HUES64 (cell line): Measurements from ENCODE around the gene GPATCH8.

Source experiments
- H3K27ac ChIP-seq: 2 replicates; pipeline ENCODE4 v1.7.0; 2013; ENCODE audit warnings: low read depth, low read length, inconsistent platforms
- H3K27me3 ChIP-seq: 2 replicates; pipeline ENCODE4 v1.6.1; 2013; ENCODE audit warnings: mild to moderate bottlenecking, low read length; ENCODE audit not compliant: insufficient read depth
- H3K36me3 ChIP-seq: 2 replicates; pipeline ENCODE4 v1.6.1; 2013; ENCODE audit warnings: mild to moderate bottlenecking, low read length; ENCODE audit not compliant: insufficient read depth
- H3K4me1 ChIP-seq: 2 replicates; pipeline ENCODE4 v1.6.1; 2013; ENCODE audit warnings: mild to moderate bottlenecking, low read length, moderate library complexity; ENCODE audit not compliant: insufficient read depth
- H3K4me3 ChIP-seq: 2 replicates; pipeline ENCODE4 v1.5.1; 2013; ENCODE audit warnings: mild to moderate bottlenecking, low read length, moderate library complexity
- H3K9ac ChIP-seq: 2 replicates; pipeline ENCODE4 v1.6.1; 2013; ENCODE audit warnings: mild to moderate bottlenecking, low read depth, low read length
- H3K9me3 ChIP-seq: 2 replicates; pipeline ENCODE4 v1.6.1; 2013; ENCODE audit warnings: low read depth, low read length; ENCODE audit not compliant: insufficient read depth
- WGBS: fragments of 150-250, 120-280 bp; methylation state at CpG from one replicate; pipeline ENCODE4 v1.1.7; 2013; ENCODE audit warnings: missing lambda C conversion rate; 5-methylcytosine and 5-hydroxymethylcytosine counted together

The GPATCH8 gene

DNA sequence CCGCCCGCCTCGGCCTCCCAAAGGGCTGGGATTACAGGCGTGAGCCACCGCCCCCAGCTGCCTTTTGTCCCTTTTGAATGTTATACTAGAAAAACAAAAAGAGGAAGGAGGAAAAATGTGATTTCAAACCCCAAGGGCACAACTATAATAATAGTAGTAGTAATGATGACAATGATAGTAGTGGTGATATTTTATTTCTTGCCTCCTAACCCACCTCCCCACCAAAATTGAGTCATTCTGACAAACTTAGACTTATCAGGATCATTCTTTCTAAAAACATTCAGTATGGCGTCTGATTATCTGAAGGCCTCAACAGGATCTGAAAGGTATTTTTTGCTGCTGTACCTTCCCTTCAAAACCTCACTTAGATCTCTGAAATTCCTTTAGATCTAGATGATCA lies 13.6 kb downstream of the GPATCH8 start:
- no peak overlapping the region for H3K4me3 ChIP-seq

GRCh38 chr17:44487170-44487569 lies 16.0 kb downstream of the GPATCH8 start:
- H3K27ac ChIP-seq, result no peak overlapping the region
- WGBS, result 89% methylated on average over 2 of the region's 2 CpGs
- H3K27me3 ChIP-seq, result no peaks in the 10 kb centered on the region
- H3K9me3 ChIP-seq, result no peaks in the 10 kb centered on the region
- peaks cover 12% of the 10 kb centered on the region; the same call in 1 of the 2 replicates for H3K36me3 ChIP-seq
- no peak overlapping the region for H3K4me3 ChIP-seq
- H3K9ac ChIP-seq, result no peak overlapping the region
- peaks cover 8% of the 10 kb centered on the region; the same call in 1 of the 2 replicates for H3K4me1 ChIP-seq

More for the DNA sequence above, 13.6 kb downstream of the GPATCH8 start:
- Histone ChIP-seq H3K36me3 (peaks cover 12% of the 10 kb centered on the region; the same call in 1 of the 2 replicates), H3K4me1 (peaks cover 8% of the 10 kb centered on the region; the same call in 1 of the 2 replicates), H3K9ac (no peak overlapping the region), H3K27me3 (no peaks in the 10 kb centered on the region), H3K9me3 (no peaks in the 10 kb centered on the region), H3K27ac (no peak overlapping the region)
- 96% methylated on average over 6 of the region's 6 CpGs for WGBS

DNA sequence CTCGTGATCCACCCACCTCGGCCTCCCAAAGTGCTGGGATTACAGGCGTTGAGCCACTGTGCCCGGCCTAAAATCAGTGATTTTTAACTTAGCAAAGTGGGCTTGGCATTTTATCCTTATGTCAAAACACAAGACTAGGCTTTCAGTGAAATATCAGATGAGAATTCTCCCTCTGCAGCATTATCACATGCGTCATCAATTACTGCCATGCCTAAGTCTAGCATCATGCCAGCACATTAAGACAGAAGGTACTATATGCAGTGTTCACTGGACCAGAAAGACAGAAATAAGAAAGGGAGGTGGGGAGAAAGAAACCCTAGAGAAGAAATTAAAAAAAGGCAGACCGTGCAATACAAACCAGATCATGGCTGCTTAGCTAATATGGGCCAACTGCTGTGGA lies 29.8 kb downstream of the GPATCH8 start:
- Histone ChIP-seq H3K27ac (no peak overlapping the region), H3K4me3 (no peak overlapping the region), H3K36me3 (peaks cover 36% of the 10 kb centered on the region), H3K27me3 (no peaks in the 10 kb centered on the region), H3K4me1 (no peaks in the 10 kb centered on the region), H3K9me3 (no peaks in the 10 kb centered on the region), H3K9ac (no peak overlapping the region)
- WGBS, result 94% methylated on average over 6 of the region's 6 CpGs

GRCh38 chr17:44469676-44470075 lies 33.5 kb downstream of the GPATCH8 start:
- H3K36me3 ChIP-seq, result peaks cover 31% of the 10 kb centered on the region
- no peaks in the 10 kb centered on the region for H3K9me3 ChIP-seq
- no peak overlapping the region for H3K4me3 ChIP-seq
- peaks cover 7% of the 10 kb centered on the region for H3K4me1 ChIP-seq
- H3K27ac ChIP-seq, result no peak overlapping the region
- no peaks in the 10 kb centered on the region for H3K27me3 ChIP-seq
- 94% methylated on average over 2 of the region's 2 CpGs for WGBS
- no peak overlapping the region for H3K9ac ChIP-seq

- 79% methylated on average over 3 of the region's 3 CpGs for WGBS
Observed at GRCh38 chr17:44467108-44467507, 36.1 kb downstream of the GPATCH8 start.

DNA sequence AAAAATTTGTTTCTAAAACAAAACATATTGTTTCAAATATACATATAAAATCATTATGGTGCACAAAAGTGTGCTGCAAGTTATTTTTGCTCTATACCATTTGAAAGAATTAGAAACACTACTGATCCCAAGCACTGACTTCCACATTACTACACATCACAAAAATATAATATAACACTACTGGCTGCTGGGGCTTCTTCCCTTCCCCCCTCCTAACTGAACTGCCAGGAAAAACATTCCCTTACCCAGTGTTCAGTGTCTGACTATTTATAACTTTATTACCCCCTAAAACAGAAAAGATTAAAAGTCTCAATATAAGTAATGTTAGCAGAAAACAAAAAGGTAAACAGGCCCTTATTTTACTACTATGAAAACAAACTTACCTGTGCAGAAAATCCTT lies 36.9 kb downstream of the GPATCH8 start:
- Histone ChIP-seq H3K36me3 (peaks cover 25% of the 10 kb centered on the region), H3K9me3 (no peaks in the 10 kb centered on the region), H3K4me3 (no peak overlapping the region), H3K4me1 (peaks cover 7% of the 10 kb centered on the region), H3K9ac (no peak overlapping the region), H3K27ac (no peak overlapping the region), H3K27me3 (no peaks in the 10 kb centered on the region)

More at GRCh38 chr17:44467108-44467507, 36.1 kb downstream of the GPATCH8 start:
- Histone ChIP-seq H3K4me1 (peaks cover 7% of the 10 kb centered on the region), H3K9ac (no peak overlapping the region), H3K36me3 (peaks cover 29% of the 10 kb centered on the region), H3K9me3 (no peaks in the 10 kb centered on the region), H3K4me3 (no peak overlapping the region), H3K27me3 (no peaks in the 10 kb centered on the region), H3K27ac (no peak overlapping the region)

GRCh38 chr17:44465897-44466296 lies 37.3 kb downstream of the GPATCH8 start:
- Histone ChIP-seq H3K27me3 (no peaks in the 10 kb centered on the region), H3K9me3 (no peaks in the 10 kb centered on the region), H3K9ac (no peak overlapping the region), H3K36me3 (peaks cover 23% of the 10 kb centered on the region), H3K27ac (no peak overlapping the region), H3K4me1 (peaks cover 7% of the 10 kb centered on the region), H3K4me3 (no peak overlapping the region)
- WGBS, result 77% methylated on average over 2 of the region's 3 CpGs

DNA sequence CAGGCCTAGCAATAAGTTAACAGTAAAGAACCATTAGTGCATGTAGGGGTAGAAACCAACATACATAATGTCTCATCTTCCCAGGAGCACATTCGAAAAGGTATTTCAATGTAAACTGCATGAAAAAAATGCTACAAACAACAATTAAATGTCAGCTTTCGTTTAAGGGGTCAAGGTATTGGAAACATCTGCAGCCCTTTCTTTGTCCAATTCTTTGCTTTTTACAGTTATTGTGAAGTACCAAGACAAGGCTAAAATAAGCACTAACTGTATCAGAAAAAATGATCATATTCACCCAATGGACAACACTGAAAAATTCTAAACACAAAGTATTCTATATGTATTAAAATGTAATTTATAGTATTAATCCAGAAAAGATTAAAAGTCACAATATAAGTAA lies 37.9 kb downstream of the GPATCH8 start:
- WGBS, result 92% methylated on average over 2 of the region's 2 CpGs
- Histone ChIP-seq H3K9me3 (no peaks in the 10 kb centered on the region), H3K9ac (no peak overlapping the region), H3K27me3 (no peaks in the 10 kb centered on the region), H3K4me1 (peaks cover 7% of the 10 kb centered on the region), H3K4me3 (no peak overlapping the region), H3K27ac (no peak overlapping the region), H3K36me3 (peaks cover 19% of the 10 kb centered on the region)

- Histone ChIP-seq H3K27me3 (no peaks in the 10 kb centered on the region), H3K27ac (no peak overlapping the region), H3K9ac (no peak overlapping the region), H3K9me3 (no peaks in the 10 kb centered on the region), H3K4me3 (no peak overlapping the region), H3K4me1 (peaks cover 7% of the 10 kb centered on the region), H3K36me3 (peaks cover 19% of the 10 kb centered on the region)
- 91% methylated on average over 1 of the region's 1 CpG for WGBS
Observed at GRCh38 chr17:44464037-44464436, 39.2 kb downstream of the GPATCH8 start.

DNA sequence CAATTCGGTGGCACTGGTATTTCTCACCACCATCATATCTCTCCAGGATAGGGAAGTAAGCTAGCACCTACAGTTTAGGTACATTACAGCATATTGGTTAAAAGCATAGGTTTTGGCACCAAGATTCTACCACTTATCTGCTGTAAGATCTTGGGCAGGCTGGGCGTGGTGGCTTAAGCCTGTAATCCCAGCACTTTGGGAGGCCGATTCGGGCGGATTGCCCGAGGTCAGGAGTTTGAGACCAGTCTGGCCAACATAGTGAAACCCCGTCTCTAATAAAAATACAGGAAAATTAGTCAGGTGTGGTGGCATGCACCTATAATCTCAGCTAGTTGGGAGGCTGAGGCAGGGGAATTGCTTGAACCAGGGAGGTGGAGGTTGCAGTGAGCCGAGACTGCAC lies 51.4 kb downstream of the GPATCH8 start:
- Histone ChIP-seq H3K9ac (no peak overlapping the region), H3K4me1 (no peaks in the 10 kb centered on the region), H3K9me3 (no peaks in the 10 kb centered on the region), H3K27ac (no peak overlapping the region), H3K36me3 (peaks cover 9% of the 10 kb centered on the region; the same call in 1 of the 2 replicates), H3K27me3 (no peaks in the 10 kb centered on the region), H3K4me3 (no peak overlapping the region)
- 94% methylated on average over 8 of the region's 8 CpGs for WGBS

- H3K4me3 ChIP-seq, result no peak overlapping the region
- WGBS, result 77% methylated on average over 6 of the region's 6 CpGs
Observed at GRCh38 chr17:44451016-44451627, 52.1 kb downstream of the GPATCH8 start.

DNA sequence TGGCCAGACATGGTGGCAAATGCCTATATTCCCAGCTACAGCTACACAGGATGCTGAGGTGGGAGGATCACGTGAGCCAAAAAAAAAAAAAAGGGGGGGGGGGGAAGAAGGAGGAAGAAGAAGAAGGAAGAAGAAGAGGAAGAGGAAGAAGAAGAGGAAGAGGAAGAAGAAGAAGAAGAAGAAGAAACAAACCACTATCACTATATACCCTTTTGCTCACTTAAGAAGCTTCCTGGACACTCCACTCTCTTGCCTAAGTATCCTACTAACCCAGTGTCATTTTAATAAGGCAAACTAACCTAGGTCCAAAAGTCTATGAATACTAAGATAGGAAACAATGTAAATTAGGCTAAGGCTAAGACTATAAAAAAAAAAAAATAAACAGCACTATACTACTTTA lies 54.8 kb downstream of the GPATCH8 start:
- H3K27me3 ChIP-seq, result no peaks in the 10 kb centered on the region
- no peak overlapping the region for H3K9ac ChIP-seq
- no peak overlapping the region for H3K4me3 ChIP-seq
- WGBS, result no CpG with 5 or more reads among the region's 1 CpG
- H3K9me3 ChIP-seq, result no peaks in the 10 kb centered on the region
- peaks cover 14% of the 10 kb centered on the region for H3K4me1 ChIP-seq
- no peak overlapping the region for H3K27ac ChIP-seq
- H3K36me3 ChIP-seq, result 0 out of 2 replicates have a peak, but pooled peaks cover 4% of the 10 kb centered on the region

More at GRCh38 chr17:44451016-44451627, 52.1 kb downstream of the GPATCH8 start:
- Histone ChIP-seq H3K36me3 (peaks cover 9% of the 10 kb centered on the region; the same call in 1 of the 2 replicates), H3K27ac (no peak overlapping the region), H3K4me1 (no peaks in the 10 kb centered on the region), H3K9ac (no peak overlapping the region), H3K9me3 (no peaks in the 10 kb centered on the region), H3K27me3 (no peaks in the 10 kb centered on the region)
